Measurements from ENCODE around the gene DACH1.

Gene DACH1

DNA sequence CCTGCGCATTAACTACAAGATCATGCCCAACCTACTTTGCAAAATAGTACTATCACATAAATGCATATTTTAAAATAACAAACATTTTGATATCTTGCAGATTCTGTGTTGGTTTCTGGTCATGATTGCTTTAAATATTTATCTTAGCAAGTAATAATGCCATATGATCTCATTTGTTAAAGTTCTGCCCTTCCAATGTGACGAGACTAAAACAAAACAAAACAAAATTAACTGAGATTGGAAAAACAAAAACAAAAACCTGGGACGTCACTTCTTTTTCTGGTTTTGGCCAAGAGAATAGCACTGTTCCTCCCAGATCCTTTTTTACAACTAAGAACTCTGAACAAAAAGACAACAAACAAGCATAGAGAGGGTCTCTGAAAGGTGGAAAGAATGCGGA lies 436.3 kb downstream of the DACH1 start:
- peaks cover 2% of the 10 kb centered on the region for H3K9me3 Mint-ChIP-seq
- no peaks in the 10 kb centered on the region for H3K36me3 Mint-ChIP-seq
- ATAC-seq (ENCODE audit: low read depth), result no peak
- no peak for DNase-seq (ENCODE audit: low spot score in 2 of 2)
- no peak overlapping the region for H3K27ac Mint-ChIP-seq
- no peaks in the 10 kb centered on the region for H3K27me3 Mint-ChIP-seq
- H3K4me3 Mint-ChIP-seq, result no peak overlapping the region
- H3K4me1 Mint-ChIP-seq, result no peaks in the 10 kb centered on the region

DNA sequence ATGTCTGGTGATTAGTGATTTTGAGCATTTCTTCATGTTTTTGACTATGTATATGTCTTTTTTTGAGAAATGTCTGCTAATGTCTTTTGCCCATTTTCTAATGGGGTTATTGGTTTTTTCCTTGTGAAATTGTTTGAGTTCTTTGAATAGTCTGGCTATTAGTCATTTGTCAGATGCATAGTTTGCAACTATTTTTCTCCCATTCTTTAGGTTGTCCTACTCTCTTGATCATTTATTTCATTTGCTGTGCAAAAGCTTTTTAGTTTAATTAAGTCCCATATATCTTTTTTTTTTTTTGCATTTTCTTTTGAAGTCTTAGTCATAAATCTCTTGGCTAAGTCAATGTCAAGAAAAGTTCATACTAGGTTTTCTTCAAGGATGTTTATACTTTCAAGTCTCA lies 449.8 kb downstream of the DACH1 start:
- no peaks in the 10 kb centered on the region for H3K4me1 Mint-ChIP-seq
- no peak for DNase-seq (ENCODE audit: low spot score in 2 of 2)
- peaks cover 4% of the 10 kb centered on the region for H3K9me3 Mint-ChIP-seq
- no peaks in the 10 kb centered on the region for H3K36me3 Mint-ChIP-seq
- H3K27ac Mint-ChIP-seq, result no peak overlapping the region
- no peak for ATAC-seq (ENCODE audit: low read depth)
- no peak overlapping the region for H3K4me3 Mint-ChIP-seq
- H3K27me3 Mint-ChIP-seq, result no peaks in the 10 kb centered on the region

- H3K36me3 Mint-ChIP-seq, result no peaks in the 10 kb centered on the region
- no peaks in the 10 kb centered on the region for H3K9me3 Mint-ChIP-seq
- H3K27me3 Mint-ChIP-seq, result no peaks in the 10 kb centered on the region
- ATAC-seq (ENCODE audit: low read depth), result no peak
- H3K4me1 Mint-ChIP-seq, result no peaks in the 10 kb centered on the region
- no peak overlapping the region for H3K4me3 Mint-ChIP-seq
- DNase-seq (ENCODE audit: low spot score in 2 of 2), result no peak
- H3K27ac Mint-ChIP-seq, result no peak overlapping the region
Observed at GRCh38 chr13:71412231-71412630, 454.8 kb downstream of the DACH1 start.

DNA sequence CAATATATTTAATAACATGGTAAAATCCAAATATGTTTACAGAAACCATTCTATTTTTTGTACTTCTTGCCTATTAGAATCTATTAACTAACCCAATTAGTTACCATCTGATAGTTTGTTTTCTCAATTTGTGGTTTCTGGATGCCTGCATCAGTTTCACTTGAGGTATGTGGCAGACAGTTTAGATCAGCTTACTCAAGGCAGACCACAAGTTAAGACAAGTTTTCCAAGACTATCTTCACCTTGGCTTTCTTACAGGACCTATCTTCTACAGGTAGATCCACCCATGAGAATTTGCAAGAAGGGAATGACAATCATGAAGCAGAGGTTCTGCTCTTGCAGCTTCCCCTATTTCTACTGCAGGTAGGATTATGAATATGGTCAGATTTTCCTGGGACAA lies 458.6 kb downstream of the DACH1 start:
- Mint-ChIP-seq H3K27me3 (no peaks in the 10 kb centered on the region), H3K27ac (no peak overlapping the region), H3K4me1 (no peaks in the 10 kb centered on the region), H3K36me3 (no peaks in the 10 kb centered on the region), H3K4me3 (no peak overlapping the region), H3K9me3 (peaks cover 2% of the 10 kb centered on the region)
- ATAC-seq (ENCODE audit: low read depth), result no peak
- DNase-seq (ENCODE audit: low spot score in 2 of 2), result no peak

- Mint-ChIP-seq H3K36me3 (no peaks in the 10 kb centered on the region), H3K4me1 (no peaks in the 10 kb centered on the region), H3K27me3 (no peaks in the 10 kb centered on the region), H3K27ac (no peak overlapping the region), H3K9me3 (peaks cover 4% of the 10 kb centered on the region), H3K4me3 (no peak overlapping the region)
- DNase-seq (ENCODE audit: low spot score in 2 of 2), result no peak
- no peak for ATAC-seq (ENCODE audit: low read depth)
Observed at GRCh38 chr13:71399631-71400215, 467.3 kb downstream of the DACH1 start.

DNA sequence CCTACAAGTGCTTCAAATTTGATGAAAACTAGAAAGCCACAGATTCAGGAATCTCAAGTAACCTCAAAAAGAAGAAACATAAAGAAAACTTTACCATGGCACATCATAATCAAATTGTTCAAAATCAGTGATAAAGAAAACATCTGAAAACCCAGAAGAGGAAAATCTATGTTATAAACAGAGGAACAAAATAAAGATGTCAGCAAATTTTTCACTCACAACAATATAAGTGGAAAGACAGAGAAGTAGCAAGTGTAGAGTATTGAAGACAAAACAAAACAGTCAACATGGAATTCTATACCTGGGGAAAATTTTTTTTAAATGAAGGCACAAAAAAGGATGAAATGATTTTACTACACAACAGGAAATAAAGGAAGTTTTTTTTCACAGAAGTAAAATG lies 470.9 kb downstream of the DACH1 start:
- H3K9me3 Mint-ChIP-seq, result peaks cover 2% of the 10 kb centered on the region
- no peak overlapping the region for H3K4me3 Mint-ChIP-seq
- no peak for DNase-seq (ENCODE audit: low spot score in 2 of 2)
- no peak overlapping the region for H3K27ac Mint-ChIP-seq
- H3K36me3 Mint-ChIP-seq, result no peaks in the 10 kb centered on the region
- ATAC-seq (ENCODE audit: low read depth), result no peak
- no peaks in the 10 kb centered on the region for H3K4me1 Mint-ChIP-seq
- H3K27me3 Mint-ChIP-seq, result no peaks in the 10 kb centered on the region

- ATAC-seq (ENCODE audit: low read depth), result no peak
- no peaks in the 10 kb centered on the region for H3K27me3 Mint-ChIP-seq
- no peak overlapping the region for H3K4me3 Mint-ChIP-seq
- H3K9me3 Mint-ChIP-seq, result peaks cover 2% of the 10 kb centered on the region
- no peak overlapping the region for H3K27ac Mint-ChIP-seq
- H3K4me1 Mint-ChIP-seq, result no peaks in the 10 kb centered on the region
- no peaks in the 10 kb centered on the region for H3K36me3 Mint-ChIP-seq
- no peak for DNase-seq (ENCODE audit: low spot score in 2 of 2)
Observed at GRCh38 chr13:71395053-71395452, 472.0 kb downstream of the DACH1 start.

DNA sequence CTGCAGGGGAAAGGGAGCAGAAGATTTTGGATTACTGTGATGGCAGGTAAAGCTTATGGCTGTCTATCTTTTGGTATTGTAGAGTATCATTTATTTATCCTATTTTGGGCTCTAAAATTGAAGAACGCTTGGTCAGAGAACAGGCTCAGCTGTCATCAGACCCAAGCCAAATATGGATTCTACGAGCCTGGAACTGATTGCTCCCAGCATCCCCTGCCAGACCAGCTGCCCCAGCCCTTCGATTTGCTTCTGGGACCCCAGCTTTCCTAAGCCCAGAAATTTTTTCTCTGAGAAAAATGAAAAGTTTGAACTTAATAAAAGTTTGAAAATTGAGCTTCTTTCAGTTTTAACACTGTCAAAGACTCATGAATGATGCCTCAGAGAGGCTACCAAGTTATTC lies 472.8 kb downstream of the DACH1 start:
- Mint-ChIP-seq H3K4me3 (no peak overlapping the region), H3K9me3 (peaks cover 2% of the 10 kb centered on the region), H3K36me3 (no peaks in the 10 kb centered on the region), H3K27ac (no peak overlapping the region), H3K4me1 (no peaks in the 10 kb centered on the region), H3K27me3 (no peaks in the 10 kb centered on the region)
- ATAC-seq (ENCODE audit: low read depth), result no peak
- DNase-seq (ENCODE audit: low spot score in 2 of 2), result no peak

All from memory B cell (primary cell).